GM12865 (cell line): ENCODE results near the gene RBM19.
A peak's percentile ranks its signal among the peaks of the same experiment; 100 is the strongest.

Experiments used
- DNase-seq: peaks from one replicate; pipeline ENCODE4 v3.0.0; 2010; ENCODE audit warnings: low read depth
- H3K4me3 ChIP-seq: 2 replicates; pipeline ENCODE4 v1.5.1; 2011; ENCODE audit warnings: mild to moderate bottlenecking, low read depth, low read length, control low read depth
- TF ChIP-seq, protein P1 (sequence below): IDR thresholded peaks from 2 replicates; pipeline ENCODE4 v1.5.1; 2011; ENCODE audit warnings: low read length, control low read depth, low read depth, inconsistent platforms; ENCODE audit not compliant: insufficient read depth; ENCODE audit errors: missing control alignments

Gene RBM19

GRCh38 chr12:113867258-113867657 lies 98.9 kb downstream of the RBM19 start:
- TF ChIP-seq, protein P1, sequence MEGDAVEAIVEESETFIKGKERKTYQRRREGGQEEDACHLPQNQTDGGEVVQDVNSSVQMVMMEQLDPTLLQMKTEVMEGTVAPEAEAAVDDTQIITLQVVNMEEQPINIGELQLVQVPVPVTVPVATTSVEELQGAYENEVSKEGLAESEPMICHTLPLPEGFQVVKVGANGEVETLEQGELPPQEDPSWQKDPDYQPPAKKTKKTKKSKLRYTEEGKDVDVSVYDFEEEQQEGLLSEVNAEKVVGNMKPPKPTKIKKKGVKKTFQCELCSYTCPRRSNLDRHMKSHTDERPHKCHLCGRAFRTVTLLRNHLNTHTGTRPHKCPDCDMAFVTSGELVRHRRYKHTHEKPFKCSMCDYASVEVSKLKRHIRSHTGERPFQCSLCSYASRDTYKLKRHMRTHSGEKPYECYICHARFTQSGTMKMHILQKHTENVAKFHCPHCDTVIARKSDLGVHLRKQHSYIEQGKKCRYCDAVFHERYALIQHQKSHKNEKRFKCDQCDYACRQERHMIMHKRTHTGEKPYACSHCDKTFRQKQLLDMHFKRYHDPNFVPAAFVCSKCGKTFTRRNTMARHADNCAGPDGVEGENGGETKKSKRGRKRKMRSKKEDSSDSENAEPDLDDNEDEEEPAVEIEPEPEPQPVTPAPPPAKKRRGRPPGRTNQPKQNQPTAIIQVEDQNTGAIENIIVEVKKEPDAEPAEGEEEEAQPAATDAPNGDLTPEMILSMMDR, result peak; percentile 7
- no peak overlapping the region for H3K4me3 ChIP-seq
- DNase-seq, result no peak

- no peak for DNase-seq
- TF ChIP-seq, protein P1, result no peak
- no peak overlapping the region for H3K4me3 ChIP-seq
These were observed 99.6 kb downstream of the RBM19 start for GRCh38 chr12:113866496-113866895.

GRCh38 chr12:113863455-113863845 lies 102.7 kb downstream of the RBM19 start:
- DNase-seq, result no peak
- TF ChIP-seq, protein P1, result no peak
- H3K4me3 ChIP-seq, result no peak overlapping the region

GRCh38 chr12:113862590-113863454 lies 103.3 kb downstream of the RBM19 start:
- DNase-seq, result peak; percentile 70
- no peak overlapping the region for H3K4me3 ChIP-seq
- TF ChIP-seq, protein P1, result no peak

GRCh38 chr12:113861708-113862312 lies 104.3 kb downstream of the RBM19 start:
- DNase-seq, result peak; percentile 21
- H3K4me3 ChIP-seq, result no peak overlapping the region
- TF ChIP-seq, protein P1, result no peak

DNA sequence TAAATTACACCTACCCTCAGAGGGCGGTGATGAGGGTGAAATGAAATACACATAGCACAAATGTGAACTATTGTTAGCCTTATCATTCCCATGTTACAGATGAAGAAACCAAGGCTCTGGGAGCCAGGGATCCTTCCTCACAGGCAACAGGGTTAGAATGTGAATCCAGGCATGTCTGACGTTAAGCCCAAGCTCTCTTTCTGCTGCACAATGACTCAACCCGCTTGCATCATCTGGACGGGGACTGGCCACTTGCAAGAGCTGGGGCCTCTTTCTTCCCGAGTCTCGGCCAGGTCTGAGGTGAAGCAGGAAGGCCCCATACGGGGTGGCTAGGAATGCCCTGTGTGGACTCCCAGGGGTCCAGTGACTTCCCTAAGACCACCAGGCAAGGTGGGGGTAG lies 105.2 kb downstream of the RBM19 start:
- H3K4me3 ChIP-seq, result no peak overlapping the region
- TF ChIP-seq, protein P1, result no peak
- no peak for DNase-seq
